Tibial artery (tissue), 4 donors: ENCODE measurements around the gene MDH1.

ENCODE experiments used
- DNase-seq, 2 donors: peaks; one replicate each; pipeline ENCODE4 v3.0.0-alpha.2; 2019
- H3K27ac ChIP-seq, 2 donors: fragments of 200-600 bp; sonication (generic) in 1 of 2; 1 replicate in 1 of 2; 2 replicates in 1 of 2; pipeline ENCODE4 v1.5.1; 2018 to 2019; ENCODE audit warnings: mild to moderate bottlenecking in 1 of 2
- H3K27me3 ChIP-seq, 2 donors: fragments of 200-600 bp; sonication (generic) in 1 of 2; one replicate each; pipeline versions ENCODE4 v1.5.1 to v1.6.0; 2016 to 2019
- H3K36me3 ChIP-seq, 3 donors: fragments of 200-600 bp; sonication (generic) in 2 of 3; one replicate each; pipeline ENCODE4 v1.5.1; 2016 to 2019; ENCODE audit warnings: mild to moderate bottlenecking in 2 of 3
- H3K4me1 ChIP-seq, 4 donors: fragments of 200-600 bp; sonication (generic) in 2 of 4; 1 replicate in 3 of 4; 2 replicates in 1 of 4; pipeline ENCODE4 v1.5.1; 2016 to 2019
- H3K4me3 ChIP-seq, 2 donors: fragments of 200-600 bp; sonication (generic) in 1 of 2; 1 replicate in 1 of 2; 2 replicates in 1 of 2; pipeline ENCODE4 v1.5.1; 2018 to 2019; ENCODE audit warnings: mild to moderate bottlenecking in 2 of 2
- H3K9me3 ChIP-seq, 3 donors: fragments of 200-600 bp; sonication (generic) in 1 of 3; one replicate each; pipeline ENCODE4 v1.5.1; 2016 to 2019
- intact Hi-C: fragments of 100-400 bp; cut with DNase I; formaldehyde crosslinking; loops from one replicate; pipeline ENCODE4 v1.15.0; 2023; ENCODE audit warnings: low total_unique reads
- TF ChIP-seq, protein P1 (sequence below), 2 experiments: fragments of 200-600 bp in 1 of 2; fragments of 450-650 bp in 1 of 2; IDR thresholded peaks; one replicate each; pipeline ENCODE4 v1.5.1; 2017 to 2019; ENCODE audit warnings: antibody characterized with exemption in 2 of 2, mild to moderate bottlenecking in 1 of 2, moderate library complexity in 1 of 2

The MDH1 gene

GRCh38 chr2:63654959-63655358, 66.2 kb downstream of the MDH1 start:
- Histone ChIP-seq H3K27ac (no peak overlapping the region), H3K27me3 (no peaks in the 10 kb centered on the region), H3K36me3 (no peaks in the 10 kb centered on the region), H3K4me3 (no peak overlapping the region), H3K4me1 (no peaks in the 10 kb centered on the region), H3K9me3 (no peaks in the 10 kb centered on the region)
- TF ChIP-seq, protein P1, sequence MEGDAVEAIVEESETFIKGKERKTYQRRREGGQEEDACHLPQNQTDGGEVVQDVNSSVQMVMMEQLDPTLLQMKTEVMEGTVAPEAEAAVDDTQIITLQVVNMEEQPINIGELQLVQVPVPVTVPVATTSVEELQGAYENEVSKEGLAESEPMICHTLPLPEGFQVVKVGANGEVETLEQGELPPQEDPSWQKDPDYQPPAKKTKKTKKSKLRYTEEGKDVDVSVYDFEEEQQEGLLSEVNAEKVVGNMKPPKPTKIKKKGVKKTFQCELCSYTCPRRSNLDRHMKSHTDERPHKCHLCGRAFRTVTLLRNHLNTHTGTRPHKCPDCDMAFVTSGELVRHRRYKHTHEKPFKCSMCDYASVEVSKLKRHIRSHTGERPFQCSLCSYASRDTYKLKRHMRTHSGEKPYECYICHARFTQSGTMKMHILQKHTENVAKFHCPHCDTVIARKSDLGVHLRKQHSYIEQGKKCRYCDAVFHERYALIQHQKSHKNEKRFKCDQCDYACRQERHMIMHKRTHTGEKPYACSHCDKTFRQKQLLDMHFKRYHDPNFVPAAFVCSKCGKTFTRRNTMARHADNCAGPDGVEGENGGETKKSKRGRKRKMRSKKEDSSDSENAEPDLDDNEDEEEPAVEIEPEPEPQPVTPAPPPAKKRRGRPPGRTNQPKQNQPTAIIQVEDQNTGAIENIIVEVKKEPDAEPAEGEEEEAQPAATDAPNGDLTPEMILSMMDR (IDR thresholded peaks at IDR 0.05), result no peak
- DNase-seq, result no peak
- intact Hi-C loops, result no loop called here
